ENCODE results near the gene OR51B4. TPM values are rescaled to one million over a fixed set of nuclear protein-coding genes. Genes with fewer than 3 reads are reported as not detected.

OR51B4 gene
- total RNA-seq, 1 donor from 2014 or later = not detected

GRCh38 chr11:5279471-5280090 is 22.2 kb downstream of the OR51B4 start:
- no peaks in the 10 kb centered on the region for H3K36me3 Mint-ChIP-seq (ENCODE audit: unreplicated experiment)
- H3K27me3 Mint-ChIP-seq (ENCODE audit: unreplicated experiment) = no peaks in the 10 kb centered on the region
- H3K9me3 Mint-ChIP-seq (ENCODE audit: unreplicated experiment) = no peaks in the 10 kb centered on the region
- TF ChIP-seq CTCF (IDR thresholded peaks at IDR 0.05) = no peak
- peak overlapping the region; percentile 52 for H3K27ac Mint-ChIP-seq (ENCODE audit: unreplicated experiment)
- no peak for DNase-seq (ENCODE audit: extremely low spot score, unreplicated experiment)
- H3K4me3 Mint-ChIP-seq (ENCODE audit: unreplicated experiment) = no peak overlapping the region
- H3K4me1 Mint-ChIP-seq (ENCODE audit: unreplicated experiment) = peaks cover 10% of the 10 kb centered on the region

GRCh38 chr11:5277807-5278382 is 23.9 kb downstream of the OR51B4 start:
- Mint-ChIP-seq H3K4me1 (ENCODE audit: unreplicated experiment) (peaks cover 10% of the 10 kb centered on the region), H3K9me3 (ENCODE audit: unreplicated experiment) (no peaks in the 10 kb centered on the region), H3K27ac (ENCODE audit: unreplicated experiment) (no peak overlapping the region), H3K27me3 (ENCODE audit: unreplicated experiment) (no peaks in the 10 kb centered on the region), H3K36me3 (ENCODE audit: unreplicated experiment) (no peaks in the 10 kb centered on the region), H3K4me3 (ENCODE audit: unreplicated experiment) (no peak overlapping the region)
- TF ChIP-seq CTCF (IDR thresholded peaks at IDR 0.05) = no peak
- no peak for DNase-seq (ENCODE audit: extremely low spot score, unreplicated experiment)

- DNase-seq (ENCODE audit: extremely low spot score, unreplicated experiment) = no peak
- no peaks in the 10 kb centered on the region for H3K27me3 Mint-ChIP-seq (ENCODE audit: unreplicated experiment)
- no peaks in the 10 kb centered on the region for H3K9me3 Mint-ChIP-seq (ENCODE audit: unreplicated experiment)
- peaks cover 10% of the 10 kb centered on the region for H3K4me1 Mint-ChIP-seq (ENCODE audit: unreplicated experiment)
- no peaks in the 10 kb centered on the region for H3K36me3 Mint-ChIP-seq (ENCODE audit: unreplicated experiment)
- H3K27ac Mint-ChIP-seq (ENCODE audit: unreplicated experiment) = no peak overlapping the region
- no peak overlapping the region for H3K4me3 Mint-ChIP-seq (ENCODE audit: unreplicated experiment)
- TF ChIP-seq CTCF (IDR thresholded peaks at IDR 0.05) = no peak
Measured at GRCh38 chr11:5276697-5277096, 25.0 kb downstream of the OR51B4 start.

GRCh38 chr11:5275369-5276110 is 26.2 kb downstream of the OR51B4 start:
- TF ChIP-seq CTCF (IDR thresholded peaks at IDR 0.05) = no peak
- H3K4me3 Mint-ChIP-seq (ENCODE audit: unreplicated experiment) = no peak overlapping the region
- H3K27me3 Mint-ChIP-seq (ENCODE audit: unreplicated experiment) = peaks cover under 1% of the 10 kb centered on the region
- H3K9me3 Mint-ChIP-seq (ENCODE audit: unreplicated experiment) = no peaks in the 10 kb centered on the region
- H3K4me1 Mint-ChIP-seq (ENCODE audit: unreplicated experiment) = peaks cover 6% of the 10 kb centered on the region
- no peak for DNase-seq (ENCODE audit: extremely low spot score, unreplicated experiment)
- H3K27ac Mint-ChIP-seq (ENCODE audit: unreplicated experiment) = no peak overlapping the region
- no peaks in the 10 kb centered on the region for H3K36me3 Mint-ChIP-seq (ENCODE audit: unreplicated experiment)

GRCh38 chr11:5274395-5274794 is 27.4 kb downstream of the OR51B4 start:
- Mint-ChIP-seq H3K27ac (ENCODE audit: unreplicated experiment) (no peak overlapping the region), H3K4me1 (ENCODE audit: unreplicated experiment) (no peaks in the 10 kb centered on the region), H3K4me3 (ENCODE audit: unreplicated experiment) (no peak overlapping the region), H3K9me3 (ENCODE audit: unreplicated experiment) (no peaks in the 10 kb centered on the region), H3K27me3 (ENCODE audit: unreplicated experiment) (peaks cover 11% of the 10 kb centered on the region), H3K36me3 (ENCODE audit: unreplicated experiment) (no peaks in the 10 kb centered on the region)
- no peak for DNase-seq (ENCODE audit: extremely low spot score, unreplicated experiment)
- no peak for TF ChIP-seq CTCF (IDR thresholded peaks at IDR 0.05)

All from osteocyte (in vitro differentiated cells).